ENCODE measurements around the gene MSANTD2.

DNA sequence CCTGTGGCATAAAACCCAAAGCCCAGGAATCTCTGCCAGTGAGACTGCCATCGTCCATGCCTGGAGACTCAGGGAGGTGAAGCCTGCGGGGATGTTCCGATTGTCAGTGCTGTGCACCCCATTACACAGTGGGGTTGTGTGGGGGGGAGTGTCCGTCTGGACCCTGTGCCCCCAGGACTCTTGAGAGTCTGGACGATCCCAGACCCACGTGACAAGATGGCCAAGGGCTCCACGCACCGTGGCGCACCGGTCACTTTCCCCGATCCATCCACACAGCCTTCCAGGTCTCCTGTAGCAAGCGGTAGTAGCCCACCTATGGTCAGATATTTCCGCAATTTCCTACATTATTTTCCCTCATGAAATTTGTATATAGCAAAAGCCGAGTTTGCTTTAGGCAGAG is 81.4 kb downstream of the MSANTD2 start:
- TF ChIP-seq CTCF (conservative IDR thresholded peaks at IDR 0.05) = no peak
- TF ChIP-seq ZFX (IDR thresholded peaks at IDR 0.05) = no peak
